K562 (cell line): Measurements from ENCODE around the gene CRYBG3. TPM values are rescaled to one million over a fixed set of nuclear protein-coding genes. Genes with fewer than 3 reads are reported as not detected.

ENCODE experiments used
- ARID2 ChIP-seq: fragments of 450-650 bp; IDR thresholded peaks from 2 replicates; pipeline ENCODE4 v1.6.1; 2017; ENCODE audit warnings: antibody characterized with exemption, mild to moderate bottlenecking
- CTCF ChIP-seq, 3 experiments: IDR thresholded peaks in 2 of 3; conservative IDR thresholded peaks in 1 of 3; 2 replicates each; pipeline ENCODE4 v1.5.1; 2011 to 2012; ENCODE audit warnings: low read length in 3 of 3, mild to moderate bottlenecking in 3 of 3, control low read depth in 2 of 3, improper control_type of control experiment in 1 of 3, inconsistent platforms in 1 of 3, low read depth in 1 of 3, mixed read lengths in 1 of 3, moderate library complexity in 1 of 3; ENCODE audit not compliant: insufficient read depth in 2 of 3
- HMG20B ChIP-seq: fragments of 250-450 bp; sonication (Bioruptor Pico); IDR thresholded peaks from 2 replicates; pipeline ENCODE4 v1.5.0; 2021; ENCODE audit warnings: mild to moderate bottlenecking
- LEF1 ChIP-seq: fragments of 450-650 bp; IDR thresholded peaks from 2 replicates; pipeline ENCODE4 v1.6.1; 2016; ENCODE audit warnings: mild to moderate bottlenecking
- PHF8 ChIP-seq: fragments of 200-600 bp; sonication (generic); IDR thresholded peaks from 2 replicates; pipeline ENCODE4 v1.6.1; 2012; ENCODE audit warnings: mixed run types, mild to moderate bottlenecking, inconsistent platforms, low read length, moderate library complexity, borderline replicate concordance
- PML ChIP-seq: IDR thresholded peaks from 2 replicates; pipeline ENCODE4 v1.6.1; 2012; ENCODE audit warnings: low read length, inconsistent platforms
- PYGO2 ChIP-seq: fragments of 450-650 bp; IDR thresholded peaks from 2 replicates; pipeline ENCODE4 v1.6.1; 2016; ENCODE audit warnings: mild to moderate bottlenecking, missing genetic modification characterization, moderate library complexity, missing compliant biosample characterization
- SREBF1 ChIP-seq: fragments of 150-350 bp; IDR thresholded peaks from 2 replicates; pipeline ENCODE4 v1.6.1; 2014; ENCODE audit warnings: antibody characterized with exemption, low read depth, low read length, borderline replicate concordance
- ZNF277 ChIP-seq: fragments of 250-450 bp; sonication (Bioruptor Pico); IDR thresholded peaks from 2 replicates; pipeline ENCODE4 v1.8.0; 2022; ENCODE audit warnings: inconsistent platforms, mild to moderate bottlenecking, moderate library complexity, borderline replicate concordance
- ZNF318 ChIP-seq, 2 experiments: fragments of 450-650 bp; IDR thresholded peaks; 2 replicates each; pipeline ENCODE4 v1.6.1; 2016; ENCODE audit warnings: mild to moderate bottlenecking in 2 of 2, borderline replicate concordance in 1 of 2, low read depth in 1 of 2, moderate library complexity in 1 of 2
- ZNF354B ChIP-seq: fragments of 250-450 bp; sonication (Bioruptor Pico); IDR thresholded peaks from 2 replicates; pipeline ENCODE4 v1.4.0; 2020
- ZNF512 ChIP-seq: IDR thresholded peaks from 2 replicates; pipeline ENCODE4 v1.6.1; 2016; ENCODE audit warnings: missing genetic modification characterization, missing compliant biosample characterization
- ZNF766 ChIP-seq: fragments of 200-800 bp; sonication (Bioruptor generic); conservative IDR thresholded peaks from 2 replicates; pipeline ENCODE4 v1.6.1; 2016; ENCODE audit warnings: missing genetic modification characterization, missing compliant biosample characterization
- polyA plus RNA-seq, 8 experiments: library from polyadenylated mRNA; depleted of rRNA in 4 of 8; stranded (reverse) in 5 of 8; unstranded in 3 of 8; fragments of >200 nt; fragmentation: Nextera tagmentation in 2 of 8; fragmentation: Illumina TruSeq in 1 of 8; extraction: Ambion mirVana in 2 of 8; extraction: Trizol in 1 of 8; gene quantifications; 2 replicates each; pipeline versions ENCODE4 v1.2.1 to v1.2.3, GENCODE V29; 2011 to 2014; ENCODE audit warnings: inconsistent platforms in 1 of 8, missing spikeins in 1 of 8
- total RNA-seq, 7 experiments: library from RNA; depleted of rRNA in 6 of 7; stranded (reverse); fragments of >200 nt in 6 of 7; fragmentation: Illumina TruSeq in 2 of 7; extraction: Trizol in 2 of 7; gene quantifications; 2 replicates each; pipeline versions ENCODE4 v1.2.1 to v1.2.3, GENCODE V29; 2011 to 2021; ENCODE audit warnings: low replicate concordance in 1 of 7
- TF ChIP-seq, protein P1 (sequence below): sonication (generic); formaldehyde crosslinking; IDR thresholded peaks from 2 replicates; pipeline ENCODE4 v1.8.1; 2023; ENCODE audit warnings: mild to moderate bottlenecking, missing genetic modification reagents

Gene CRYBG3
- total and polyA plus RNA-seq, 9 of the 15 experiments (the other 6 are each of a cell fraction or from before 2014, with no cell fraction given): 0.08 to 0.72 (median 0.18) TPM

GRCh38 chr3:97910931-97911351 lies 89.1 kb downstream of the CRYBG3 start (continued):
- TF ChIP-seq CTCF (IDR thresholded peaks at IDR 0.05 in 2 of 3, conservative IDR thresholded peaks at IDR 0.05 in 1 of 3; ENCODE audit: insufficient read depth in 2 of 3, low read depth in 1 of 3, low read length in 3 of 3): no peak
- TF ChIP-seq PYGO2 (tag): no peak
- no peak for TF ChIP-seq ZNF318 (IDR thresholded peaks at IDR 0.05; ENCODE audit: borderline replicate concordance in 1 of 2, low read depth in 1 of 2)
- TF ChIP-seq, protein P1, sequence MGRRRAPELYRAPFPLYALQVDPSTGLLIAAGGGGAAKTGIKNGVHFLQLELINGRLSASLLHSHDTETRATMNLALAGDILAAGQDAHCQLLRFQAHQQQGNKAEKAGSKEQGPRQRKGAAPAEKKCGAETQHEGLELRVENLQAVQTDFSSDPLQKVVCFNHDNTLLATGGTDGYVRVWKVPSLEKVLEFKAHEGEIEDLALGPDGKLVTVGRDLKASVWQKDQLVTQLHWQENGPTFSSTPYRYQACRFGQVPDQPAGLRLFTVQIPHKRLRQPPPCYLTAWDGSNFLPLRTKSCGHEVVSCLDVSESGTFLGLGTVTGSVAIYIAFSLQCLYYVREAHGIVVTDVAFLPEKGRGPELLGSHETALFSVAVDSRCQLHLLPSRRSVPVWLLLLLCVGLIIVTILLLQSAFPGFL (CRISPR knock-in tag): no peak
- TF ChIP-seq HMG20B: no peak
- TF ChIP-seq ZNF512 (tag): no peak
- TF ChIP-seq ZNF766: peak; percentile 54; the same call in 1 of the 2 replicates
- TF ChIP-seq ARID2: no peak
- no peak for TF ChIP-seq ZNF354B
- no peak for TF ChIP-seq PHF8
- peak; percentile 62 for TF ChIP-seq PML
- peak; percentile 82 for TF ChIP-seq LEF1
- TF ChIP-seq SREBF1: no peak
- no peak for TF ChIP-seq ZNF277 (CRISPR knock-in tag)
